Heart left ventricle (tissue), 13 donors: ENCODE results near the gene POMP.

Experiments used
- CTCF ChIP-seq, 12 donors: fragments of 200-600 bp; sonication (generic) in 4 of 12; IDR thresholded peaks; one replicate each; pipeline versions ENCODE4 v1.5.0 to v1.8.0; 2018 to 2022; ENCODE audit warnings: antibody characterized with exemption in 12 of 12, mild to moderate bottlenecking in 5 of 12
- POLR2A ChIP-seq, 2 donors: fragments of 450-650 bp; IDR thresholded peaks; one replicate each; pipeline ENCODE4 v1.6.1; 2017; ENCODE audit warnings: antibody characterized with exemption in 2 of 2, mild to moderate bottlenecking in 2 of 2, moderate library complexity in 2 of 2
- donor health status: ischemic (EF 13 %, LVEDD 7.1; RV severe dilation, severe dysfunction).
- donor health status: DM: no; HTN: yes; CAD: no.
- donor health status: DM: no; HTN: no; CAD: no.
- donor health status: ischemic (EF 25% LVEDD 6.9; RV normal size, moderate dysfunction).
- donor health status: ischemic (EF 25% LVEDD 5.7; RV mildly dilated, moderate dysfunction).
- donor health status: ischemic (EF 35%, LVEDD 5.7; RV mildly dilated, moderate dysfunction).
- donor health status: nonischemic (EF 11% LVEDD 7.7; RV severe dilation, severe dysfunction).
- donor health status: DM: yes; HTN: yes; CAD: no.
- donor health status: PGD.
- donor health status: ischemic (EF 29% LVEDD 5.4; RV normal size, mild dysfunction).
- donor health status: nonischemic (EF 23%, LVEDD 6.1; RV moderate dilation, normal function).

DNA sequence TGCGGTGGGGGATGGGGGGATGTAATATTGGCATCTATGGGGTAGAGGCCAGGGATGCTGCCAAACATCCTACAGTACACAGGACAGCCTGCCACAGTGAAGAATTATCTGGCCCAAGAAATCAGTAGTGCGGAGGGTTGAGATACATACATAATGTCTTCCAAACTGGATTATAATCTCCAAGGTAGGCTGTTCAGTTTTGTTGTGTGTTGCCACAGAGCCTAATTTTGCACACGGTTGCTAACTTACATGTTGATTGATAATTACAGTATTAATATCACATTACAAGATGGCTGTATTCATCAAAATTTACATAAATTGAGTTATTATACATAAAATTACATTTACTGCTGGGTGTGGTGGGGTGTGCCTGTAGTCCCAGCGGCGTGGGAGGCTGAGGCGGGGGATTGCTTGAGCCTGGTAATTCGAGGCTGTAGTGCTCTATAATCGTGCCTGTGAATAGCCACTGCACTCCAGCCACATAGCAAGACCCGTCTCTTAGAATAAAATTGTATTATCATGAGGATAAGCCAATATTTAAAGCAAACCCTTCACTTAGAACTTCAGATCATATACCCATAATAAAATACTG is 8.1 kb downstream of the POMP start:
- TF ChIP-seq CTCF (IDR thresholded peaks at IDR 0.05): no peak
- TF ChIP-seq POLR2A (IDR thresholded peaks at IDR 0.05): no peak
